Ascending aorta (tissue), 2 donors: ENCODE results near the gene GRID2. TPM values are rescaled to one million over a fixed set of nuclear protein-coding genes. Genes with fewer than 3 reads are reported as not detected.

Experiments used
- DNase-seq, 2 donors: peaks; one replicate each; pipeline ENCODE4 v3.0.0-alpha.2; 2019; ENCODE audit warnings: low spot score in 2 of 2
- H3K27ac ChIP-seq, 2 donors: fragments of 200-600 bp; sonication (generic); one replicate each; pipeline ENCODE4 v1.5.1; 2016 to 2017; ENCODE audit warnings: mild to moderate bottlenecking in 1 of 2
- H3K27me3 ChIP-seq: fragments of 200-600 bp; sonication (generic); one replicate; pipeline ENCODE4 v1.5.1; 2017
- H3K36me3 ChIP-seq, 2 donors: fragments of 200-600 bp; sonication (generic); one replicate each; pipeline ENCODE4 v1.5.1; 2016
- H3K4me1 ChIP-seq, 2 donors: fragments of 200-600 bp; sonication (generic); one replicate each; pipeline ENCODE4 v1.5.1; 2016 to 2017; ENCODE audit warnings: mild to moderate bottlenecking in 1 of 2
- H3K4me3 ChIP-seq, 2 donors: fragments of 200-600 bp; sonication (generic); one replicate each; pipeline ENCODE4 v1.5.1; 2016 to 2017; ENCODE audit warnings: mild to moderate bottlenecking in 1 of 2
- H3K9me3 ChIP-seq, 2 donors: fragments of 200-600 bp; sonication (generic); one replicate each; pipeline ENCODE4 v1.5.1; 2016
- CTCF ChIP-seq, 3 experiments: fragments of 200-600 bp in 2 of 3; fragments of 450-650 bp in 1 of 3; sonication (generic) in 2 of 3; IDR thresholded peaks; one replicate each; pipeline ENCODE4 v1.5.1; 2016 to 2019; ENCODE audit warnings: antibody characterized with exemption in 3 of 3, mild to moderate bottlenecking in 1 of 3, moderate library complexity in 1 of 3
- intact Hi-C: fragments of 100-400 bp; cut with DNase I; formaldehyde crosslinking; loops from one replicate; pipeline ENCODE4 v1.15.1; 2023
- total RNA-seq: library from RNA; depleted of rRNA; stranded (reverse); fragments of >200 nt; gene quantifications from one replicate; pipeline ENCODE4 v1.1.0, GENCODE V29; 2016

Gene GRID2
- total RNA-seq, 1 donor from 2014 or later: not detected

GRCh38 chr4:93169966-93170365 lies 866.2 kb downstream of the GRID2 start:
- no peak for TF ChIP-seq CTCF (IDR thresholded peaks at IDR 0.05)
- intact Hi-C loops: no loop called here

GRCh38 chr4:93174598-93174997 lies 870.8 kb downstream of the GRID2 start:
- Histone ChIP-seq H3K4me1 (no peaks in the 10 kb centered on the region), H3K4me3 (no peak overlapping the region), H3K27me3 (no peaks in the 10 kb centered on the region), H3K36me3 (no peaks in the 10 kb centered on the region), H3K27ac (no peak overlapping the region), H3K9me3 (no peaks in the 10 kb centered on the region)
- intact Hi-C loops: no loop called here
- TF ChIP-seq CTCF (IDR thresholded peaks at IDR 0.05): no peak
- no peak for DNase-seq

More at GRCh38 chr4:93169966-93170365, 866.2 kb downstream of the GRID2 start:
- Histone ChIP-seq H3K4me3 (no peak overlapping the region), H3K4me1 (no peaks in the 10 kb centered on the region), H3K36me3 (no peaks in the 10 kb centered on the region), H3K9me3 (no peaks in the 10 kb centered on the region), H3K27ac (no peak overlapping the region), H3K27me3 (no peaks in the 10 kb centered on the region)
- DNase-seq: no peak

- H3K27me3 ChIP-seq: no peaks in the 10 kb centered on the region
- no peaks in the 10 kb centered on the region for H3K4me1 ChIP-seq
- no peak overlapping the region for H3K4me3 ChIP-seq
- H3K9me3 ChIP-seq: no peaks in the 10 kb centered on the region
- no peak for TF ChIP-seq CTCF (IDR thresholded peaks at IDR 0.05)
- intact Hi-C loops: no loop called here
- no peaks in the 10 kb centered on the region for H3K36me3 ChIP-seq
- no peak for DNase-seq
- H3K27ac ChIP-seq: no peak overlapping the region
Measured at GRCh38 chr4:93178279-93178678, 874.5 kb downstream of the GRID2 start.

DNA sequence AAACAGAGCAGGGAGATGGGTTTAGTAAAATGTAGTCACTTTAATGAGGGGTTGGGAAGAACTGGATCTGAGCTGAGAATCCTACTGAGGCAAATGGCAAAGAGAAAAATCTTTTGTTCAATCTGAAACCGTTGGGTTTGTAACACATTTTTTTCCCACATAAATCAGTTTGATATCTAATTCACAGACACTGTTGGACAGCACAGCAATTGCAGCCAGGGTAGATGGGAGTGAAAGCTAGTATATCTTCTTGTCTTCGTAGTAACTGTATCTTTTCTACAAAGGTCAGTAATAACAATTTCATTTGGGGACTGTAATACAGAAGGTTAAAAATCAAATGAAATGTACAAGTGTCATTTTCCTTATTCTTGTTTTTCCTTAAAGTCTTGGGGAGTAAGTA lies 875.3 kb downstream of the GRID2 start:
- no peak overlapping the region for H3K27ac ChIP-seq
- intact Hi-C loops: no loop called here
- H3K27me3 ChIP-seq: no peaks in the 10 kb centered on the region
- no peak for TF ChIP-seq CTCF (IDR thresholded peaks at IDR 0.05)
- no peaks in the 10 kb centered on the region for H3K4me1 ChIP-seq
- H3K9me3 ChIP-seq: no peaks in the 10 kb centered on the region
- H3K36me3 ChIP-seq: no peaks in the 10 kb centered on the region
- DNase-seq: no peak
- no peak overlapping the region for H3K4me3 ChIP-seq

DNA sequence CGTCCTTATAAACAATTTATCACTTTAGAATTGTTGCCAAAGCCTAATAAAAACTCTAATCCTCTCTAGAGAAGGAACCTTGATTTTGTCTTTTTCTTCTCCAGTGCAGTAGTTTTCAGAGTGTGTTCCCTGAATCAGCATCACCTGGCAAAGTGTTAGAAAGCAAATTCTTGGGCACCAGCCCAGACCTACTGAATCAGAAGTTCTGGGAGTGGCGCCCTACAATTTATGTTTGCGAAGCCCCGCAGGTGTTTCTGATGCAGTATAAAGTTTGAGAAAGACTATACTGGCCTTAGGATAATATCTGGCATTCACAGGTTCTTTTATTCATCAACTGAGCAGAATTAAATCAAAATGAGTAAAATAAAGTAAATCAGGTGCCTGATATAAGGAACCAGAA lies 879.0 kb downstream of the GRID2 start:
- no peak overlapping the region for H3K27ac ChIP-seq
- no peaks in the 10 kb centered on the region for H3K36me3 ChIP-seq
- intact Hi-C loops: no loop called here
- no peak for DNase-seq
- no peaks in the 10 kb centered on the region for H3K27me3 ChIP-seq
- no peaks in the 10 kb centered on the region for H3K4me1 ChIP-seq
- H3K4me3 ChIP-seq: no peak overlapping the region
- no peak for TF ChIP-seq CTCF (IDR thresholded peaks at IDR 0.05)
- H3K9me3 ChIP-seq: no peaks in the 10 kb centered on the region

GRCh38 chr4:93183576-93183975 lies 879.8 kb downstream of the GRID2 start:
- intact Hi-C loops: no loop called here
- TF ChIP-seq CTCF (IDR thresholded peaks at IDR 0.05): no peak
- Histone ChIP-seq H3K27me3 (no peaks in the 10 kb centered on the region), H3K27ac (no peak overlapping the region), H3K4me3 (no peak overlapping the region), H3K36me3 (no peaks in the 10 kb centered on the region), H3K4me1 (no peaks in the 10 kb centered on the region), H3K9me3 (no peaks in the 10 kb centered on the region)
- no peak for DNase-seq
